Measurements from ENCODE around the gene CYP11A1.

CYP11A1 gene

GRCh38 chr15:74332011-74332410 is 35.4 kb downstream of the CYP11A1 start:
- Histone ChIP-seq H3K9me2 (replicated peaks; ENCODE audit: low read depth, low read length) (no peaks in the 10 kb centered on the region), H2AFZ (ENCODE audit: low read length) (no peak overlapping the region), H3K36me3 (ENCODE audit: insufficient read depth, low read length) (no peaks in the 10 kb centered on the region), H3K9ac (ENCODE audit: low read depth, low read length, poor library complexity, severe bottlenecking) (no peak overlapping the region), H3K27me3 (ENCODE audit: insufficient read depth, low read length, poor library complexity, severe bottlenecking) (no peaks in the 10 kb centered on the region), H3K4me1 (ENCODE audit: insufficient read depth, low read length, poor library complexity, severe bottlenecking) (peaks cover 18% of the 10 kb centered on the region), H3K79me2 (ENCODE audit: insufficient read depth, low read length) (no peaks in the 10 kb centered on the region), H3K4me2 (ENCODE audit: low read depth, low read length, poor library complexity, severe bottlenecking) (no peak overlapping the region), H3K4me3 (ENCODE audit: low read length, poor library complexity, severe bottlenecking) (no peak overlapping the region), H3K9me3 (ENCODE audit: insufficient read depth, low read depth, low read length) (no peaks in the 10 kb centered on the region), H3F3A (ENCODE audit: low read depth) (no peaks in the 10 kb centered on the region), H4K20me1 (ENCODE audit: insufficient read depth, low read length, poor library complexity, severe bottlenecking) (no peaks in the 10 kb centered on the region)
- no peak for TF ChIP-seq EZH2phosphoT487 (IDR thresholded peaks at IDR 0.05; ENCODE audit: borderline replicate concordance)
- TF ChIP-seq CTCF (conservative IDR thresholded peaks at IDR 0.05; ENCODE audit: low read length) = no peak

- H3K27me3 ChIP-seq (ENCODE audit: insufficient read depth, low read length, poor library complexity, severe bottlenecking) = no peaks in the 10 kb centered on the region
- no peaks in the 10 kb centered on the region for H3K79me2 ChIP-seq (ENCODE audit: insufficient read depth, low read length)
- H3K9ac ChIP-seq (ENCODE audit: low read depth, low read length, poor library complexity, severe bottlenecking) = no peak overlapping the region
- no peaks in the 10 kb centered on the region for H3F3A ChIP-seq (ENCODE audit: low read depth)
- H3K4me1 ChIP-seq (ENCODE audit: insufficient read depth, low read length, poor library complexity, severe bottlenecking) = peaks cover 18% of the 10 kb centered on the region
- H2AFZ ChIP-seq (ENCODE audit: low read length) = no peak overlapping the region
- H3K9me2 ChIP-seq (replicated peaks; ENCODE audit: low read depth, low read length) = no peaks in the 10 kb centered on the region
- H3K4me3 ChIP-seq (ENCODE audit: low read length, poor library complexity, severe bottlenecking) = no peak overlapping the region
- TF ChIP-seq CTCF (conservative IDR thresholded peaks at IDR 0.05; ENCODE audit: low read length) (no peak), EZH2phosphoT487 (IDR thresholded peaks at IDR 0.05; ENCODE audit: borderline replicate concordance) (no peak)
- no peaks in the 10 kb centered on the region for H3K9me3 ChIP-seq (ENCODE audit: insufficient read depth, low read depth, low read length)
- no peaks in the 10 kb centered on the region for H3K36me3 ChIP-seq (ENCODE audit: insufficient read depth, low read length)
- H4K20me1 ChIP-seq (ENCODE audit: insufficient read depth, low read length, poor library complexity, severe bottlenecking) = no peaks in the 10 kb centered on the region
- no peak overlapping the region for H3K4me2 ChIP-seq (ENCODE audit: low read depth, low read length, poor library complexity, severe bottlenecking)
Measured at GRCh38 chr15:74330861-74331408, 36.5 kb downstream of the CYP11A1 start.

- H3K4me2 ChIP-seq (ENCODE audit: low read depth, low read length, poor library complexity, severe bottlenecking) = no peak overlapping the region
- no peak overlapping the region for H3K4me3 ChIP-seq (ENCODE audit: low read length, poor library complexity, severe bottlenecking)
- H3K27me3 ChIP-seq (ENCODE audit: insufficient read depth, low read length, poor library complexity, severe bottlenecking) = no peaks in the 10 kb centered on the region
- no peaks in the 10 kb centered on the region for H3K9me3 ChIP-seq (ENCODE audit: insufficient read depth, low read depth, low read length)
- no peak overlapping the region for H3K9ac ChIP-seq (ENCODE audit: low read depth, low read length, poor library complexity, severe bottlenecking)
- H3K4me1 ChIP-seq (ENCODE audit: insufficient read depth, low read length, poor library complexity, severe bottlenecking) = peaks cover 22% of the 10 kb centered on the region
- no peak overlapping the region for H2AFZ ChIP-seq (ENCODE audit: low read length)
- H3K36me3 ChIP-seq (ENCODE audit: insufficient read depth, low read length) = no peaks in the 10 kb centered on the region
- TF ChIP-seq CTCF (conservative IDR thresholded peaks at IDR 0.05; ENCODE audit: low read length) (no peak), EZH2phosphoT487 (IDR thresholded peaks at IDR 0.05; ENCODE audit: borderline replicate concordance) (no peak)
- no peaks in the 10 kb centered on the region for H3K9me2 ChIP-seq (replicated peaks; ENCODE audit: low read depth, low read length)
- H3F3A ChIP-seq (ENCODE audit: low read depth) = no peaks in the 10 kb centered on the region
- no peaks in the 10 kb centered on the region for H4K20me1 ChIP-seq (ENCODE audit: insufficient read depth, low read length, poor library complexity, severe bottlenecking)
- no peaks in the 10 kb centered on the region for H3K79me2 ChIP-seq (ENCODE audit: insufficient read depth, low read length)
Measured at GRCh38 chr15:74328331-74329056, 39.0 kb downstream of the CYP11A1 start.
